Measurements from ENCODE around the gene CARM1.

CARM1 gene

GRCh38 chr19:10898633-10899032, 27.3 kb downstream of the CARM1 start:
- TF ChIP-seq GATA2 (IDR thresholded peaks at IDR 0.05; ENCODE audit: low read depth, low read length) = no peak
- no peak for TF ChIP-seq GATA3 (IDR thresholded peaks at IDR 0.05; ENCODE audit: low read depth, low read length)

- no peak for TF ChIP-seq GATA3 (IDR thresholded peaks at IDR 0.05; ENCODE audit: low read depth, low read length)
- no peak for TF ChIP-seq GATA2 (IDR thresholded peaks at IDR 0.05; ENCODE audit: low read depth, low read length)
These were observed 27.8 kb downstream of the CARM1 start for GRCh38 chr19:10899151-10899653.

GRCh38 chr19:10907925-10908324, 36.6 kb downstream of the CARM1 start:
- TF ChIP-seq GATA3 (IDR thresholded peaks at IDR 0.05; ENCODE audit: low read depth, low read length) = no peak
- no peak for TF ChIP-seq GATA2 (IDR thresholded peaks at IDR 0.05; ENCODE audit: low read depth, low read length)

GRCh38 chr19:10908380-10908960, 37.1 kb downstream of the CARM1 start:
- TF ChIP-seq GATA2 (IDR thresholded peaks at IDR 0.05; ENCODE audit: low read depth, low read length) (no peak), GATA3 (IDR thresholded peaks at IDR 0.05; ENCODE audit: low read depth, low read length) (no peak)

- TF ChIP-seq GATA3 (IDR thresholded peaks at IDR 0.05; ENCODE audit: low read depth, low read length) (no peak), GATA2 (IDR thresholded peaks at IDR 0.05; ENCODE audit: low read depth, low read length) (no peak)
These were observed 40.4 kb downstream of the CARM1 start for GRCh38 chr19:10911579-10912363.

GRCh38 chr19:10912619-10913018, 41.3 kb downstream of the CARM1 start:
- TF ChIP-seq GATA2 (IDR thresholded peaks at IDR 0.05; ENCODE audit: low read depth, low read length) = no peak
- TF ChIP-seq GATA3 (IDR thresholded peaks at IDR 0.05; ENCODE audit: low read depth, low read length) = no peak

GRCh38 chr19:10913716-10914340, 42.5 kb downstream of the CARM1 start:
- TF ChIP-seq GATA3 (IDR thresholded peaks at IDR 0.05; ENCODE audit: low read depth, low read length) = no peak
- no peak for TF ChIP-seq GATA2 (IDR thresholded peaks at IDR 0.05; ENCODE audit: low read depth, low read length)

- TF ChIP-seq GATA3 (IDR thresholded peaks at IDR 0.05; ENCODE audit: low read depth, low read length) (no peak), GATA2 (IDR thresholded peaks at IDR 0.05; ENCODE audit: low read depth, low read length) (no peak)
These were observed 44.1 kb downstream of the CARM1 start for GRCh38 chr19:10915130-10916091.

- no peak for TF ChIP-seq GATA2 (IDR thresholded peaks at IDR 0.05; ENCODE audit: low read depth, low read length)
- no peak for TF ChIP-seq GATA3 (IDR thresholded peaks at IDR 0.05; ENCODE audit: low read depth, low read length)
These were observed 45.2 kb downstream of the CARM1 start for GRCh38 chr19:10916602-10917001.

GRCh38 chr19:10918359-10918758, 47.0 kb downstream of the CARM1 start:
- TF ChIP-seq GATA2 (IDR thresholded peaks at IDR 0.05; ENCODE audit: low read depth, low read length) = no peak
- TF ChIP-seq GATA3 (IDR thresholded peaks at IDR 0.05; ENCODE audit: low read depth, low read length) = no peak

GRCh38 chr19:10919352-10920287, 48.3 kb downstream of the CARM1 start:
- TF ChIP-seq GATA2 (IDR thresholded peaks at IDR 0.05; ENCODE audit: low read depth, low read length) (no peak), GATA3 (IDR thresholded peaks at IDR 0.05; ENCODE audit: low read depth, low read length) (no peak)

GRCh38 chr19:10920288-10920655, 48.9 kb downstream of the CARM1 start:
- TF ChIP-seq GATA3 (IDR thresholded peaks at IDR 0.05; ENCODE audit: low read depth, low read length) = no peak
- no peak for TF ChIP-seq GATA2 (IDR thresholded peaks at IDR 0.05; ENCODE audit: low read depth, low read length)

GRCh38 chr19:10920781-10921180, 49.4 kb downstream of the CARM1 start:
- TF ChIP-seq GATA2 (IDR thresholded peaks at IDR 0.05; ENCODE audit: low read depth, low read length) = no peak
